Osteoblast (primary cell): Measurements from ENCODE around the gene DNAH9. TPM values are rescaled to one million over a fixed set of nuclear protein-coding genes. Genes with fewer than 3 reads are reported as not detected.

Experiments
- DNase-seq: peaks from one replicate; pipeline ENCODE4 v3.0.0; 2011; ENCODE audit warnings: low spot score, mixed read lengths; ENCODE audit not compliant: insufficient read length; ENCODE audit errors: missing footprints
- H2AFZ ChIP-seq: 2 replicates; pipeline ENCODE4 v1.6.0; 2011; ENCODE audit warnings: mild to moderate bottlenecking, low read length
- H3K27ac ChIP-seq: 2 replicates; pipeline ENCODE4 v1.5.1; 2011; ENCODE audit warnings: mild to moderate bottlenecking, low read depth, low read length, moderate library complexity
- H3K27me3 ChIP-seq: 2 replicates; pipeline ENCODE4 v1.6.0; 2012; ENCODE audit warnings: mild to moderate bottlenecking, control low read depth, inconsistent platforms, low read length, moderate library complexity; ENCODE audit not compliant: insufficient read depth
- H3K36me3 ChIP-seq: 2 replicates; pipeline ENCODE4 v1.5.1; 2011; ENCODE audit warnings: mild to moderate bottlenecking, low read length, control low read depth, moderate library complexity; ENCODE audit not compliant: insufficient read depth
- H3K4me1 ChIP-seq: 2 replicates; pipeline ENCODE4 v1.5.1; 2011; ENCODE audit warnings: mild to moderate bottlenecking, low read length, control low read depth, moderate library complexity; ENCODE audit not compliant: insufficient read depth
- H3K4me2 ChIP-seq: 2 replicates; pipeline ENCODE4 v1.6.0; 2011; ENCODE audit warnings: mild to moderate bottlenecking, low read length; ENCODE audit not compliant: insufficient read depth
- H3K4me3 ChIP-seq: fragments of 200-600 bp; sonication (generic); 3 replicates; pipeline ENCODE4 v1.5.1; 2012; ENCODE audit warnings: mild to moderate bottlenecking, low read length, inconsistent platforms; ENCODE audit not compliant: insufficient read depth
- H3K79me2 ChIP-seq: 2 replicates; pipeline ENCODE4 v1.6.0; 2012; ENCODE audit warnings: mild to moderate bottlenecking, low read length, control low read depth, inconsistent platforms; ENCODE audit not compliant: insufficient read depth
- H3K9me3 ChIP-seq: 2 replicates; pipeline ENCODE4 v1.5.1; 2011; ENCODE audit warnings: low read depth, low read length, control low read depth
- H4K20me1 ChIP-seq: 2 replicates; pipeline ENCODE4 v1.6.0; 2012; ENCODE audit warnings: mild to moderate bottlenecking, low read length, control low read depth; ENCODE audit not compliant: insufficient read depth
- CTCF ChIP-seq: IDR thresholded peaks from 2 replicates; pipeline ENCODE4 v1.5.1; 2011; ENCODE audit warnings: mild to moderate bottlenecking, low read depth, low read length, moderate library complexity; ENCODE audit errors: extremely low read depth
- total RNA-seq: library from RNA; depleted of rRNA; stranded (reverse); fragments of >200 nt; gene quantifications from 2 replicates; pipeline ENCODE4 v1.2.3, GENCODE V29; 2012

The DNAH9 gene
- total RNA-seq, 1 donor: not detected

DNA sequence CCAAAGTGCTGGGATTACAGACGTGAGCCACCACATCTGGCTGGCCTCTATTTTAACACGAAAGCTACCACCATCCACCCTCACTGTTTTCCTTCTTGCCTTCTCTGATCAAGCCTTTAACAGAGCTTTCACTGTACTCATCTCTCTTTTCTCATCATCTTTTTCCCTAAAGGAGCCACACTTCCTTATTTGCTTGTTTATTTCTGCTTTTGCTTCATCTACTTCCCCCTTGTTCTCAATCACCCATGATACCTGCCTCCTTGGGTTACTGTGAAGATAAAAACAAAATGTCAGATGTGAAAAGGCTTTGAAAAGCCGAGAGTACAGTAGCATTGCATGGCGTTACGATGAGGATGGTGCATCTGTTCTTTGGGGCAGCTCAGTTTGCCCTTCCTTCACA, 319.1 kb downstream of the DNAH9 start:
- Histone ChIP-seq H3K27ac (no peak overlapping the region), H3K4me2 (no peak overlapping the region), H3K79me2 (no peaks in the 10 kb centered on the region), H3K36me3 (no peaks in the 10 kb centered on the region), H3K27me3 (no peaks in the 10 kb centered on the region), H2AFZ (no peak overlapping the region), H3K9me3 (no peaks in the 10 kb centered on the region), H3K4me1 (no peaks in the 10 kb centered on the region), H3K4me3 (no peak overlapping the region), H4K20me1 (no peaks in the 10 kb centered on the region)
- no peak for TF ChIP-seq CTCF
- no peak for DNase-seq

DNA sequence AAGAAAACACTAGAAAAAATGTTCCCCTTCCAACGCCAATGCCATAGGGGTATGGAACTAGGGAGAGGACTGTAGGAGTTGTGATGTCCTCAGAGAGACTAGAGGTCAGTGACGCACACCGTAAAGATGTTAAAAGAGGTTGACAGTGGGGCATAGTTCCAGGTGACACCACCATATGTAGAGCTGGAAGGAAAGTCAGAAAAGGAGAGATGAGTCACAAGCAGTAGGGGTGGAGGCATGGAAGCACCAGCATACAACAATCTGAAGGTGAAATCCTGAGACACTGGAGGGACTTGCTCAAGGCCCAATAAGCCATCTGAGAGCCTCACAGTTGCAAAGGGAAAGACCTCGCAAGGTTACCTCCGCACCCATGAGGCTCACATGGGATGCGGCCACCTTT, 323.0 kb downstream of the DNAH9 start:
- Histone ChIP-seq H3K36me3 (no peaks in the 10 kb centered on the region), H3K9me3 (no peaks in the 10 kb centered on the region), H3K4me2 (no peak overlapping the region), H2AFZ (no peak overlapping the region), H3K4me1 (no peaks in the 10 kb centered on the region), H3K27me3 (no peaks in the 10 kb centered on the region), H3K79me2 (no peaks in the 10 kb centered on the region), H3K27ac (no peak overlapping the region), H3K4me3 (no peak overlapping the region), H4K20me1 (no peaks in the 10 kb centered on the region)
- no peak for DNase-seq
- TF ChIP-seq CTCF: no peak

DNA sequence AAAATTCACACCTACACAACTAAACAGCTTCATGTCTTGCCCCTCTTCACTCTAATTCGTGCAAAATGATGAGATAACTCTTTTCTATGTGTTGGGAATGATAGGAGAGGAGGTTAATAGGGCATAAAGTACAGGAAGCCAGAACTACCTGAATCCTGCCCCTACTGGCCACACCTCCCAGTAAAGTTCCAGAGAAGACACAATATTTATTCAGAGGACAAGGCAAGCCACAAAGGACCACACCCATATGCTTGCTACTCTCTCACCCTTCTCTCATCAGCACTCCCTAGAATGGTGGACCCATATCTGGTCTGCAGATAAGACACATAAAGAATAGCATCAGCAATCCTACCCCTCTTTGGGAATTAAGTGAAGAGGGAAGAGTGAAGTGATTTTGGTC, 324.4 kb downstream of the DNAH9 start:
- no peaks in the 10 kb centered on the region for H4K20me1 ChIP-seq
- no peaks in the 10 kb centered on the region for H3K27me3 ChIP-seq
- H3K36me3 ChIP-seq: no peaks in the 10 kb centered on the region
- no peak overlapping the region for H2AFZ ChIP-seq
- TF ChIP-seq CTCF: no peak
- H3K4me3 ChIP-seq: no peak overlapping the region
- H3K79me2 ChIP-seq: no peaks in the 10 kb centered on the region
- no peak for DNase-seq
- H3K9me3 ChIP-seq: no peaks in the 10 kb centered on the region
- no peaks in the 10 kb centered on the region for H3K4me1 ChIP-seq
- no peak overlapping the region for H3K27ac ChIP-seq
- H3K4me2 ChIP-seq: no peak overlapping the region

- no peaks in the 10 kb centered on the region for H3K27me3 ChIP-seq
Observed at GRCh38 chr17:11924076-11924475, 325.8 kb downstream of the DNAH9 start.

More at GRCh38 chr17:11924076-11924475, 325.8 kb downstream of the DNAH9 start:
- Histone ChIP-seq H4K20me1 (no peaks in the 10 kb centered on the region), H2AFZ (no peak overlapping the region), H3K27ac (no peak overlapping the region), H3K79me2 (no peaks in the 10 kb centered on the region), H3K36me3 (no peaks in the 10 kb centered on the region), H3K4me3 (no peak overlapping the region), H3K4me2 (no peak overlapping the region), H3K4me1 (no peaks in the 10 kb centered on the region), H3K9me3 (no peaks in the 10 kb centered on the region)
- no peak for TF ChIP-seq CTCF
- no peak for DNase-seq
